Vagina (tissue), 2 donors: ENCODE measurements around the gene CALML4. TPM values are rescaled to one million over a fixed set of nuclear protein-coding genes. Genes with fewer than 3 reads are reported as not detected.
A peak's percentile ranks its signal among the peaks of the same experiment; 100 is the strongest.

Experiments
- DNase-seq, 2 donors: peaks; one replicate each; pipeline ENCODE4 v3.0.0-alpha.2; 2017; ENCODE audit errors: extremely low spot score in 2 of 2
- H3K27ac ChIP-seq: fragments of 200-600 bp; sonication (generic); one replicate; pipeline ENCODE4 v1.5.1; 2019
- H3K27me3 ChIP-seq: fragments of 200-600 bp; sonication (generic); one replicate; pipeline ENCODE4 v1.5.1; 2019
- H3K36me3 ChIP-seq, 2 donors: fragments of 200-600 bp; sonication (generic); one replicate each; pipeline ENCODE4 v1.5.1; 2017 to 2019
- H3K4me1 ChIP-seq: fragments of 200-600 bp; sonication (generic); one replicate; pipeline ENCODE4 v1.5.1; 2019
- H3K4me3 ChIP-seq, 2 donors: fragments of 200-600 bp; sonication (generic); 1 replicate in 1 of 2; 2 replicates in 1 of 2; pipeline ENCODE4 v1.5.1; 2016 to 2019
- H3K9me3 ChIP-seq: fragments of 200-600 bp; sonication (generic); one replicate; pipeline ENCODE4 v1.5.1; 2019
- CTCF ChIP-seq, 3 experiments: fragments of 450-650 bp in 2 of 3; fragments of 200-600 bp in 1 of 3; sonication (generic) in 1 of 3; IDR thresholded peaks; one replicate each; pipeline ENCODE4 v1.5.1; 2017 to 2019; ENCODE audit warnings: antibody characterized with exemption in 3 of 3, mild to moderate bottlenecking in 2 of 3, moderate library complexity in 2 of 3
- POLR2A ChIP-seq, 2 donors: fragments of 450-650 bp; IDR thresholded peaks; one replicate each; pipeline ENCODE4 v1.6.1; 2017; ENCODE audit warnings: antibody characterized with exemption in 2 of 2, mild to moderate bottlenecking in 2 of 2, moderate library complexity in 2 of 2
- POLR2AphosphoS5 ChIP-seq, 2 donors: sonication (generic); formaldehyde crosslinking; IDR thresholded peaks; one replicate each; pipeline ENCODE4 v1.9.0; 2017; ENCODE audit warnings: antibody characterized with exemption in 2 of 2, mild to moderate bottlenecking in 2 of 2, low read depth in 1 of 2; ENCODE audit not compliant: insufficient read depth in 1 of 2
- intact Hi-C: fragments of 100-400 bp; cut with DNase I; formaldehyde crosslinking; loops from one replicate; pipeline ENCODE4 v1.15.1; 2023
- total RNA-seq: library from RNA; depleted of rRNA; stranded (reverse); fragments of >200 nt; gene quantifications from one replicate; pipeline ENCODE4 v1.2.3, GENCODE V29; 2016

Gene CALML4
- total RNA-seq, 1 donor from 2014 or later, result 6.1 TPM

- peak overlapping the region; percentile 40 for H3K27ac ChIP-seq
- intact Hi-C loops, result no loop called here
- peaks cover 0 to 20% of the 10 kb centered on the region in 2 donors for H3K36me3 ChIP-seq
These were observed 16.5 kb downstream of the CALML4 start for GRCh38 chr15:68188647-68189046.

GRCh38 chr15:68187559-68187958, 17.6 kb downstream of the CALML4 start:
- H3K4me1 ChIP-seq, result peaks cover 26% of the 10 kb centered on the region

More at GRCh38 chr15:68188647-68189046, 16.5 kb downstream of the CALML4 start:
- Histone ChIP-seq H3K4me3 (no peak overlapping the region), H3K4me1 (peaks cover 26% of the 10 kb centered on the region), H3K27me3 (no peaks in the 10 kb centered on the region), H3K9me3 (no peaks in the 10 kb centered on the region)
- TF ChIP-seq POLR2A (IDR thresholded peaks at IDR 0.05), result no peak
- TF ChIP-seq POLR2AphosphoS5 (IDR thresholded peaks at IDR 0.05; ENCODE audit: insufficient read depth in 1 of 2, low read depth in 1 of 2), result no peak
- TF ChIP-seq CTCF (IDR thresholded peaks at IDR 0.05), result no peak
- DNase-seq, result no peak

GRCh38 chr15:68186671-68187397, 18.3 kb downstream of the CALML4 start:
- peaks cover 26% of the 10 kb centered on the region for H3K4me1 ChIP-seq
- no peaks in the 10 kb centered on the region for H3K9me3 ChIP-seq
- no peak overlapping the region for H3K4me3 ChIP-seq
- H3K36me3 ChIP-seq, result peaks cover 0 to 27% of the 10 kb centered on the region in 2 donors
- peak overlapping the region; percentile 40 for H3K27ac ChIP-seq
- DNase-seq, result no peak
- H3K27me3 ChIP-seq, result no peaks in the 10 kb centered on the region
- no peak for TF ChIP-seq POLR2AphosphoS5 (IDR thresholded peaks at IDR 0.05; ENCODE audit: insufficient read depth in 1 of 2, low read depth in 1 of 2)
- TF ChIP-seq POLR2A (IDR thresholded peaks at IDR 0.05), result no peak
- TF ChIP-seq CTCF (IDR thresholded peaks at IDR 0.05), result no peak
- intact Hi-C loops, result no loop called here

More at GRCh38 chr15:68187559-68187958, 17.6 kb downstream of the CALML4 start:
- Histone ChIP-seq H3K27me3 (no peaks in the 10 kb centered on the region), H3K4me3 (no peak overlapping the region), H3K9me3 (no peaks in the 10 kb centered on the region), H3K36me3 (peaks cover 0 to 24% of the 10 kb centered on the region in 2 donors), H3K27ac (peak overlapping the region; percentile 40)
- TF ChIP-seq CTCF (IDR thresholded peaks at IDR 0.05) (no peak), POLR2A (IDR thresholded peaks at IDR 0.05) (no peak)
- intact Hi-C loops, result no loop called here
- DNase-seq, result peak in 1 of 2 donors; percentile 90

- Histone ChIP-seq H3K4me1 (peaks cover 26% of the 10 kb centered on the region), H3K36me3 (peaks cover 0 to 35% of the 10 kb centered on the region in 2 donors), H3K27ac (no peak overlapping the region), H3K9me3 (no peaks in the 10 kb centered on the region), H3K27me3 (no peaks in the 10 kb centered on the region), H3K4me3 (no peak overlapping the region)
- TF ChIP-seq CTCF (IDR thresholded peaks at IDR 0.05) (no peak), POLR2AphosphoS5 (IDR thresholded peaks at IDR 0.05; ENCODE audit: insufficient read depth in 1 of 2, low read depth in 1 of 2) (no peak), POLR2A (IDR thresholded peaks at IDR 0.05) (no peak)
- no peak for DNase-seq
- intact Hi-C loops, result no loop called here
These were observed 20.3 kb downstream of the CALML4 start for GRCh38 chr15:68184616-68185480.
